GM20000 (cell line): ENCODE measurements around the gene MPL.

Experiments used
- DNase-seq: peaks from one replicate; pipeline ENCODE4 v3.0.0; 2012; ENCODE audit warnings: low spot score
- CTCF ChIP-seq: IDR thresholded peaks from 2 replicates; pipeline ENCODE4 v1.5.1; 2012; ENCODE audit warnings: mild to moderate bottlenecking, control low read depth; ENCODE audit errors: extremely low read depth, missing control alignments

The MPL gene

GRCh38 chr1:43386676-43387075 is 49.1 kb downstream of the MPL start:
- TF ChIP-seq CTCF = no peak
- no peak for DNase-seq

- TF ChIP-seq CTCF = no peak
- DNase-seq = no peak
These were observed 50.5 kb downstream of the MPL start for GRCh38 chr1:43387976-43388599.

- TF ChIP-seq CTCF = no peak
- DNase-seq = no peak
These were observed 51.0 kb downstream of the MPL start for GRCh38 chr1:43388613-43389012.

GRCh38 chr1:43389326-43390313 is 52.0 kb downstream of the MPL start, which contains the start of the genes MED8 and SZT2:
Gene MED8, minus strand, starts transcription at chr1:43389800. Its CDS starts 36 bp downstream, at chr1:43389764.
Gene SZT2, plus strand, starts transcription at chr1:43389899. Its CDS starts 70 bp downstream, at chr1:43389969.
- TF ChIP-seq CTCF = no peak
- DNase-seq = peak; percentile 96

GRCh38 chr1:43392702-43393101 is 55.1 kb downstream of the MPL start:
- no peak for TF ChIP-seq CTCF
- no peak for DNase-seq

GRCh38 chr1:43395523-43395922 is 57.9 kb downstream of the MPL start:
- no peak for DNase-seq
- TF ChIP-seq CTCF = no peak

- no peak for DNase-seq
These were observed 58.4 kb downstream of the MPL start for GRCh38 chr1:43396059-43396458.

More at GRCh38 chr1:43396059-43396458, 58.4 kb downstream of the MPL start:
- no peak for TF ChIP-seq CTCF
